ENCODE measurements around the gene SRGAP1.

GRCh38 chr12:63895841-63896240, 51.3 kb downstream of the SRGAP1 start:
- TF ChIP-seq CTCF (IDR thresholded peaks at IDR 0.05; ENCODE audit: low read length) (no peak), EZH2 (IDR thresholded peaks at IDR 0.05; ENCODE audit: borderline replicate concordance, low read length) (no peak)

Measured in OCI-LY1 (cell line).